Measurements from ENCODE around the gene PPP2R1B.

The PPP2R1B gene

GRCh38 chr11:111745719-111746504 is 20.3 kb downstream of the PPP2R1B start:
- no peak for FAIRE-seq

GRCh38 chr11:111743700-111744099 is 22.5 kb downstream of the PPP2R1B start:
- no peak for FAIRE-seq

GRCh38 chr11:111741751-111742150 is 24.4 kb downstream of the PPP2R1B start:
- FAIRE-seq, result no peak

- no peak for FAIRE-seq
Observed at GRCh38 chr11:111739299-111739698, 26.9 kb downstream of the PPP2R1B start.

GRCh38 chr11:111737444-111738210 is 28.6 kb downstream of the PPP2R1B start:
- FAIRE-seq, result no peak

GRCh38 chr11:111736621-111737443 is 29.4 kb downstream of the PPP2R1B start:
- FAIRE-seq, result no peak

GRCh38 chr11:111736181-111736590 is 30.0 kb downstream of the PPP2R1B start:
- no peak for FAIRE-seq

- peak; percentile 93 for FAIRE-seq
Observed at GRCh38 chr11:111735262-111736116, 30.7 kb downstream of the PPP2R1B start.

GRCh38 chr11:111734954-111735261 is 31.3 kb downstream of the PPP2R1B start:
- no peak for FAIRE-seq

GRCh38 chr11:111734101-111734953 is 31.9 kb downstream of the PPP2R1B start:
- FAIRE-seq, result no peak

- no peak for FAIRE-seq
Observed at GRCh38 chr11:111733611-111734088, 32.5 kb downstream of the PPP2R1B start.

- no peak for FAIRE-seq
Observed at GRCh38 chr11:111733016-111733415, 33.2 kb downstream of the PPP2R1B start.

- no peak for FAIRE-seq
Observed at GRCh38 chr11:111731821-111732220, 34.4 kb downstream of the PPP2R1B start.

GRCh38 chr11:111730871-111731591 is 35.2 kb downstream of the PPP2R1B start:
- no peak for FAIRE-seq

- FAIRE-seq, result peak; percentile 61
Observed at GRCh38 chr11:111729831-111730311, 36.3 kb downstream of the PPP2R1B start.

- FAIRE-seq, result no peak
Observed at GRCh38 chr11:111729071-111729830, 36.9 kb downstream of the PPP2R1B start.

- FAIRE-seq, result no peak
Observed at GRCh38 chr11:111727431-111727830, 38.8 kb downstream of the PPP2R1B start.

GRCh38 chr11:111726301-111726713 is 39.9 kb downstream of the PPP2R1B start:
- no peak for FAIRE-seq

GRCh38 chr11:111725621-111726020 is 40.6 kb downstream of the PPP2R1B start:
- FAIRE-seq, result no peak
